CD8-positive, alpha-beta memory T cell (primary cell): ENCODE results near the gene NBPF4. TPM values are rescaled to one million over a fixed set of nuclear protein-coding genes. Genes with fewer than 3 reads are reported as not detected.
"Not testable (repeated sequence)": the region's sequence is repeated elsewhere in the genome, so short reads cannot be mapped to it uniquely, and the experiment has no call there.

Source experiments
- CTCF ChIA-PET: fragments of 350-600 bp; sonication (Branson Sonifier 250); formaldehyde crosslinking; loops from one replicate; lab custom pipeline; 2021; ENCODE audit warnings: antibody characterized with exemption; lab: Charles Lee
- POLR2A ChIA-PET: fragments of 350-600 bp; sonication (Branson Sonifier 250); formaldehyde crosslinking; loops from one replicate; lab custom pipeline; 2021; ENCODE audit warnings: antibody characterized with exemption; lab: Charles Lee
- DNase-seq, 5 donors: peaks; one replicate each; pipeline versions ENCODE4 v3.0.0 to v3.0.0-alpha.2; 2020 to 2022; ENCODE audit warnings: mixed read lengths in 1 of 5
- H3K27ac ChIP-seq: one replicate; pipeline ENCODE4 v1.7.0; 2013; ENCODE audit warnings: low read depth, mild to moderate bottlenecking, low read length, moderate library complexity
- H3K27me3 ChIP-seq: 2 replicates; pipeline ENCODE4 v1.7.0; 2013; ENCODE audit warnings: low read length, mild to moderate bottlenecking; ENCODE audit not compliant: insufficient read depth, poor library complexity, severe bottlenecking
- H3K36me3 ChIP-seq: 2 replicates; pipeline ENCODE4 v1.7.0; 2013; ENCODE audit warnings: mild to moderate bottlenecking, low read length, moderate library complexity; ENCODE audit not compliant: insufficient read depth
- H3K4me1 ChIP-seq: 2 replicates; pipeline ENCODE4 v1.7.0; 2013; ENCODE audit warnings: mild to moderate bottlenecking, low read length, moderate library complexity; ENCODE audit not compliant: insufficient read depth
- H3K4me3 ChIP-seq: 2 replicates; pipeline ENCODE4 v1.7.0; 2013; ENCODE audit warnings: mild to moderate bottlenecking, low read length
- H3K9me3 ChIP-seq: 2 replicates; pipeline ENCODE4 v1.7.0; 2013; ENCODE audit warnings: mild to moderate bottlenecking, low read length
- H3K27ac Mint-ChIP-seq, 8 donors: one replicate each; pipeline ENCODE4 v1.8.0; 2020 to 2021; ENCODE audit warnings: mixed read lengths in 8 of 8, mild to moderate bottlenecking in 6 of 8, inconsistent platforms in 3 of 8, moderate library complexity in 3 of 8
- H3K27me3 Mint-ChIP-seq, 2 donors: one replicate each; pipeline ENCODE4 v1.8.0; 2020 to 2021; ENCODE audit warnings: mixed read lengths in 2 of 2, mild to moderate bottlenecking in 1 of 2, moderate library complexity in 1 of 2
- H3K36me3 Mint-ChIP-seq, 3 donors: one replicate each; pipeline ENCODE4 v1.8.0; 2020 to 2021; ENCODE audit warnings: mixed read lengths in 3 of 3, inconsistent platforms in 1 of 3, mild to moderate bottlenecking in 1 of 3
- H3K4me1 Mint-ChIP-seq, 3 donors: one replicate each; pipeline ENCODE4 v1.8.0; 2020 to 2021; ENCODE audit warnings: mixed read lengths in 3 of 3, inconsistent platforms in 1 of 3, mild to moderate bottlenecking in 1 of 3
- H3K4me3 Mint-ChIP-seq, 7 donors: one replicate each; pipeline ENCODE4 v1.8.0; 2020 to 2021; ENCODE audit warnings: mixed read lengths in 7 of 7, mild to moderate bottlenecking in 6 of 7, moderate library complexity in 4 of 7, inconsistent platforms in 2 of 7
- H3K9me3 Mint-ChIP-seq, 5 donors: one replicate each; pipeline ENCODE4 v1.8.0; 2020 to 2022; ENCODE audit warnings: mixed read lengths in 5 of 5, mild to moderate bottlenecking in 3 of 5, moderate library complexity in 2 of 5, inconsistent platforms in 1 of 5
- polyA plus RNA-seq: library from polyadenylated mRNA; unstranded; fragments of 300-500 nt; fragmentation: Illumina TruSeq; gene quantifications from one replicate; pipeline ENCODE4 v1.2.3, GENCODE V29; 2021
- total RNA-seq, 2 experiments: library from RNA; stranded (reverse); gene quantifications; one replicate each; pipeline ENCODE4 v1.2.3, GENCODE V29; 2021

Gene NBPF4, protein sequence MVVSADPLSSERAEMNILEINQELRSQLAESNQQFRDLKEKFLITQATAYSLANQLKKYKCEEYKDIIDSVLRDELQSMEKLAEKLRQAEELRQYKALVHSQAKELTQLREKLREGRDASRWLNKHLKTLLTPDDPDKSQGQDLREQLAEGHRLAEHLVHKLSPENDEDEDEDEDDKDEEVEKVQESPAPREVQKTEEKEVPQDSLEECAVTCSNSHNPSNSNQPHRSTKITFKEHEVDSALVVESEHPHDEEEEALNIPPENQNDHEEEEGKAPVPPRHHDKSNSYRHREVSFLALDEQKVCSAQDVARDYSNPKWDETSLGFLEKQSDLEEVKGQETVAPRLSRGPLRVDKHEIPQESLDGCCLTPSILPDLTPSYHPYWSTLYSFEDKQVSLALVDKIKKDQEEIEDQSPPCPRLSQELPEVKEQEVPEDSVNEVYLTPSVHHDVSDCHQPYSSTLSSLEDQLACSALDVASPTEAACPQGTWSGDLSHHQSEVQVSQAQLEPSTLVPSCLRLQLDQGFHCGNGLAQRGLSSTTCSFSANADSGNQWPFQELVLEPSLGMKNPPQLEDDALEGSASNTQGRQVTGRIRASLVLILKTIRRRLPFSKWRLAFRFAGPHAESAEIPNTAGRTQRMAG
- total RNA-seq (under 1 TPM; 0.11 to 0.15 TPM), polyA plus RNA-seq (not detected)

GRCh38 chr1:108243976-108244375 lies at the start of gene NBPF4:
NBPF4 (minus strand) TSS chr1:108244076; CDS start chr1:108243761, 315 bp downstream.
- H3K9me3 Mint-ChIP-seq, POLR2A ChIA-PET, H3K4me1 Mint-ChIP-seq, H3K36me3 Mint-ChIP-seq, H3K4me1 ChIP-seq, H3K27ac Mint-ChIP-seq, H3K27me3 Mint-ChIP-seq, H3K27ac ChIP-seq, DNase-seq, H3K9me3 ChIP-seq, H3K4me3 Mint-ChIP-seq, H3K36me3 ChIP-seq, CTCF ChIA-PET, H3K27me3 ChIP-seq, H3K4me3 ChIP-seq: not testable (repeated sequence)

DNA sequence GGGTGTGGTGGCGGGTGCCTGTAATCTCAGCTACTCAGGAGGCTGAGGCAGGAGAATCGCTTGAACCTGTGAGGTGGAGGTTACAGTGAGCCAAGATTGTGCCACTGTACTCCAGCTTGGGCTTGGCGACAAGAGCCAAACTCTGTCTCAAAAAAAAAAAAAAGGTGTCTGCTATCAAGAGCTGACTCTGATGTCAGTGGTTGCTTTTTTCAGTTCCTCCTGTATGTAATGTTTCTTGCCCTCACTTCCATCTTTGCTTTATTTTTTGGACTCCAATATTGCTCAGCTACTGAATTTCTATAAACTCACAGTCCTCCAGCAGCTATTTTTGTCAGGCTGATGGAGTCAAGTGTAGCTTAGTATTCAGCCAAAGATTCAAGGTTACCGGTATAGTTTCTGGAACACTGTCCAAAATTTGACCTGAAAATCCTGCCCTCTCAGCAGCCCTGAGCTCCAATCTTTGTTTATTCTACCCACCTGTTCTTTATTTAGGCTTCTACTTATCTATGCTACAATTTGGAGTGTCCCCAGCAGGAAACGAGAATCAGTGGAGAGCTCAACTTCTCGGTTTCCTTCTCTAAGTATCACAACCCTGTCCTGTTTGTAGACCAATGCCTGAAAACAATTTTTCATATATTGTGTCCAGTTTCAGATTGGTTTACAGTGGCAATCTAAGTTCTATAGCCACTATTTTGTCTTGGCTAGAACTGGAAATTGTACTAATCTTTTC lies 38.8 kb upstream of the NBPF4 start:
- H3K9me3 Mint-ChIP-seq, CTCF ChIA-PET, H3K27ac ChIP-seq, H3K27me3 Mint-ChIP-seq, H3K27ac Mint-ChIP-seq, DNase-seq, POLR2A ChIA-PET, H3K4me3 Mint-ChIP-seq, H3K4me3 ChIP-seq, H3K9me3 ChIP-seq, H3K4me1 ChIP-seq, H3K4me1 Mint-ChIP-seq, H3K36me3 Mint-ChIP-seq, H3K36me3 ChIP-seq, H3K27me3 ChIP-seq: not testable (repeated sequence)

DNA sequence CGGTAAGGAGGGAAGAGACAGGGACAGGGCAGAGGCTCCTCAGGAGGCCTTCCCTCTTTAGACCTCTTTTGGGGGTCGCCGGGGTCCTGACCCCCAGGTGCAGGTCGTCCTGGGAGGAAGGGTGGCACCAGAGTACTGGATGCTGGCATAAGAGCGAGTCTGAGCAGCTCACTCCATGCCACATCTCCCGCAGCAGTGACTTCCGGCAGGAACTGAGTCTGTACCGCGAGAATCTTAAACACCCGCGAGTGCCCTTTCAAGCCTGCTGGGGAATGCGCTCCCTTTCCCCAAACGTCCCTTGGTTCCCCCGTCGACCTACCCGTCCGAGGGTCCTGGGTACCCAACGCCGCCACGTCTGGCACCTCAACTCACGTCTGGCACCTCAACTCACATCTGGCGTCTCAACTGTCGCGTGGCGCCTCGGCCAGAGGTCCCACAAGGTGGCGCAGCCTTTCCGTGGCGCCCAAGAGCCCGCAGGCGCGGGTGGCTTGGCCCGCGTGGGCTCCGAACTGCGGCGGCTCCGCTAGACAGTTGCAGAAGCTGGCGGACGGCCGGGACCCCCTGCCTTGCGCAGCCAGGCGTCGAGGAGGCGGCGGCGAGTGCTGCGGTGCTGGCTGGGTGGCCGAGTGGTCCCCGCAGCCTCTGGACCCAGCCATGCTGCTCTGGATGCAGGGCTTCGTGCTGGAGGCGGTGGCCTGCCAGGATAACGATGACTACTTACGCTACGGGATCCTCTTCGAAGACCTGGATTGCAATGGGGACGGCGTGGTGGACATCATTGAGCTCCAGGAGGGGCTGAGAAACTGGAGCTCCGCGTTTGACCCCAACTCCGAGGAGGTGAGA lies 28.8 kb upstream of the NBPF4 start:
- H3K27ac Mint-ChIP-seq, H3K9me3 Mint-ChIP-seq, H3K4me3 Mint-ChIP-seq, H3K4me3 ChIP-seq, H3K27me3 ChIP-seq, H3K4me1 ChIP-seq, DNase-seq, H3K27ac ChIP-seq, POLR2A ChIA-PET, H3K36me3 ChIP-seq, H3K4me1 Mint-ChIP-seq, H3K27me3 Mint-ChIP-seq, CTCF ChIA-PET, H3K9me3 ChIP-seq, H3K36me3 Mint-ChIP-seq: not testable (repeated sequence)

DNA sequence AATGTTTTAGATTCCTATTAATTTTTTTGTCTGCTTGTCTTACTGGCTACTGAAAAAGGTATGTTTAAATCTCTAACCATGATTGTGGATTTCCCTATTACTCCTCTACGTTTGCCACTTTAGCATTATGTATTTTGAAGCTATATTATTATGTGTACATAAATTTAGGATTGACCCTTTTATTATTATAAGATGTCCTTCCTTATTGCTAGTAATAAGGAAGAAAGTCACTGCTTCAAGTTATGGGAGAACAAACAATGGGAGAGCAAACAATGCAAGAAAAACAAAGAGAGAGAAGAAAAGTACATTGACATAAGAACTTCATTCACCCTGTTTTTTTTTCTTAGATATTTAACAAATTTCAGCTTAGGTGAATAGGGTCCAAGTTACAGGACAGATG lies 23.2 kb upstream of the NBPF4 start:
- H3K27me3 Mint-ChIP-seq, H3K4me3 Mint-ChIP-seq, H3K4me1 Mint-ChIP-seq, H3K27ac Mint-ChIP-seq, H3K9me3 Mint-ChIP-seq, H3K27me3 ChIP-seq, H3K9me3 ChIP-seq, DNase-seq, H3K36me3 ChIP-seq, CTCF ChIA-PET, H3K4me1 ChIP-seq, H3K27ac ChIP-seq, POLR2A ChIA-PET, H3K4me3 ChIP-seq, H3K36me3 Mint-ChIP-seq: not testable (repeated sequence)

DNA sequence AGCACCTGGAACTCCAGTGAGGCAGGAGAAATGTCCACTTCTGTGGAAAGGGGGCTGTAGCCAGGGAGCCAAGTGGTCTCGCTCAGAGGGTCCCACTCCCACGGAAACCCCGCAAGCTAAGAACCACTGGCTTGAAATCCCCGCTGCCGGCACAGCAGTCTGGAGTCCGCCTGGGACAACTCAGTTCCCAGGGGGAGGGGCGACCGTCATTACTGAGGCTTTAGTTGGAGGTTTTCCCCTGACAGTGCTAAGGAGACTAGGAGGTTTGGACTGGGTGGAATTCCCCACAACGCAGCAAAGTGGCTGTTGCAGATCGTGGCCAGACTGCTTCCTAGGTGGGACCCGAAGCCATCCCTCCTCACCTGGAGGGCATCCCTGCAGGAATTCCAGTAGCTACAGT lies 18.1 kb upstream of the NBPF4 start:
- H3K27ac ChIP-seq, H3K9me3 ChIP-seq, H3K36me3 Mint-ChIP-seq, H3K4me1 ChIP-seq, H3K4me1 Mint-ChIP-seq, H3K27ac Mint-ChIP-seq, POLR2A ChIA-PET, H3K4me3 Mint-ChIP-seq, CTCF ChIA-PET, H3K4me3 ChIP-seq, DNase-seq, H3K9me3 Mint-ChIP-seq, H3K36me3 ChIP-seq, H3K27me3 ChIP-seq, H3K27me3 Mint-ChIP-seq: not testable (repeated sequence)

DNA sequence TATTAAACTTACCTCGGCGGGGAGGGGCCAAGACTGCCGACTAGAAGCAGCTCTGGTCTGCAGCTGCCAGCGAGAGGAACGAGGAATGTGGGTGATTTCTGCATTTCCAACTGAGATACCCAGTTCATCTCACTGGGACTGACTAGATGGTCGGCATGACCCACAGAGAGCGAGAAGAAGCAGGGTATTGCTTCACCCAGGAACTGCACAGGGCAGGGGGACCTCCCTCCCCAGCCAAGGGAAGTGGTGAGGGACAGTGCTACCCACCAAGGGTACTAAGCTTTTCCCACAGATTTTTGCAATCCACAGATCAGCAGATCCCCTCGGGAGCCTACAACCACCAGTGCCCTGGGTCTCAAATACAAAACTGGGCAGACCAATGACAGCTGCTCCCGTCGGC lies 17.6 kb upstream of the NBPF4 start:
- H3K27ac ChIP-seq, H3K4me1 ChIP-seq, H3K4me1 Mint-ChIP-seq, H3K9me3 Mint-ChIP-seq, CTCF ChIA-PET, H3K4me3 Mint-ChIP-seq, DNase-seq, H3K4me3 ChIP-seq, H3K36me3 ChIP-seq, H3K27ac Mint-ChIP-seq, POLR2A ChIA-PET, H3K9me3 ChIP-seq, H3K36me3 Mint-ChIP-seq, H3K27me3 ChIP-seq, H3K27me3 Mint-ChIP-seq: not testable (repeated sequence)

- H3K4me1 Mint-ChIP-seq, H3K4me3 Mint-ChIP-seq: not testable (repeated sequence)
Observed at GRCh38 chr1:108260578-108261259, 16.8 kb upstream of the NBPF4 start.

More at GRCh38 chr1:108260578-108261259, 16.8 kb upstream of the NBPF4 start:
- DNase-seq, H3K27me3 ChIP-seq, POLR2A ChIA-PET, H3K9me3 Mint-ChIP-seq, H3K27ac Mint-ChIP-seq, H3K36me3 ChIP-seq, H3K27me3 Mint-ChIP-seq, H3K4me3 ChIP-seq, H3K9me3 ChIP-seq, H3K36me3 Mint-ChIP-seq, H3K4me1 ChIP-seq, CTCF ChIA-PET, H3K27ac ChIP-seq: not testable (repeated sequence)
